Esophagus muscularis mucosa (tissue), 4 donors: ENCODE results near the gene TGFBR3. TPM values are rescaled to one million over a fixed set of nuclear protein-coding genes. Genes with fewer than 3 reads are reported as not detected.
A peak's percentile ranks its signal among the peaks of the same experiment; 100 is the strongest.

ENCODE experiments used
- DNase-seq: peaks from one replicate; pipeline ENCODE4 v3.0.0-alpha.2; 2017; ENCODE audit errors: extremely low spot score
- H3K27ac ChIP-seq, 4 donors: fragments of 200-600 bp; sonication (generic); replicated peaks in 1 of 4; 1 replicate in 3 of 4; 2 replicates in 1 of 4; pipeline ENCODE4 v1.5.1; 2016 to 2019; ENCODE audit warnings: mild to moderate bottlenecking in 1 of 4
- H3K27me3 ChIP-seq, 4 donors: fragments of 200-600 bp; sonication (generic); one replicate each; pipeline versions ENCODE4 v1.5.1 to v1.6.0; 2016 to 2019
- H3K36me3 ChIP-seq, 4 donors: fragments of 200-600 bp; sonication (generic); one replicate each; pipeline ENCODE4 v1.5.1; 2016 to 2019
- H3K4me1 ChIP-seq, 4 donors: fragments of 200-600 bp; sonication (generic); one replicate each; pipeline ENCODE4 v1.5.1; 2016 to 2019
- H3K4me3 ChIP-seq, 4 donors: fragments of 200-600 bp; sonication (generic); 1 replicate in 2 of 4; 2 replicates in 2 of 4; pipeline ENCODE4 v1.5.1; 2016 to 2019; ENCODE audit warnings: mild to moderate bottlenecking in 4 of 4, moderate library complexity in 1 of 4
- H3K9me3 ChIP-seq, 4 donors: fragments of 200-600 bp; sonication (generic); 1 replicate in 3 of 4; 2 replicates in 1 of 4; pipeline ENCODE4 v1.5.1; 2016 to 2019
- CTCF ChIP-seq, 3 experiments: fragments of 200-600 bp in 2 of 3; fragments of 450-650 bp in 1 of 3; sonication (generic) in 2 of 3; IDR thresholded peaks; one replicate each; pipeline ENCODE4 v1.5.1; 2017 to 2019; ENCODE audit warnings: antibody characterized with exemption in 3 of 3, mild to moderate bottlenecking in 2 of 3, moderate library complexity in 1 of 3
- EP300 ChIP-seq: sonication (generic); formaldehyde crosslinking; IDR thresholded peaks from one replicate; pipeline ENCODE4 v1.6.1; 2017; ENCODE audit warnings: antibody characterized with exemption
- POLR2A ChIP-seq: fragments of 450-650 bp; IDR thresholded peaks from one replicate; pipeline ENCODE4 v1.6.1; 2017; ENCODE audit warnings: antibody characterized with exemption, moderate library complexity, mild to moderate bottlenecking, low read depth
- POLR2AphosphoS5 ChIP-seq, 2 donors: sonication (generic); formaldehyde crosslinking; IDR thresholded peaks; one replicate each; pipeline ENCODE4 v1.6.1; 2017; ENCODE audit warnings: antibody characterized with exemption in 2 of 2
- WGBS: methylation state at CpG from one replicate; pipeline ENCODE4 v1.1.5; 2018; 5-methylcytosine and 5-hydroxymethylcytosine counted together
- intact Hi-C: fragments of 100-400 bp; cut with DNase I; formaldehyde crosslinking; loops from one replicate; pipeline ENCODE4 v1.15.1; 2023
- total RNA-seq, 4 donors: library from RNA; depleted of rRNA; stranded (reverse); fragments of >200 nt; gene quantifications; one replicate each; pipeline versions ENCODE4 v1.1.0 to v1.2.1, GENCODE V29; 2016

The TGFBR3 gene
- total RNA-seq, 4 donors from 2014 or later: 176 to 262 (median 188) TPM

- peak overlapping the region; percentile 74 to 83 (median 82) for H3K27ac ChIP-seq
- 79% methylated on average over 12 of the region's 12 CpGs for WGBS
Observed at GRCh38 chr1:91764471-91765115, 121.4 kb downstream of the TGFBR3 start.

GRCh38 chr1:91763252-91763651, 122.7 kb downstream of the TGFBR3 start:
- peak overlapping the region; percentile 74 to 83 (median 82) for H3K27ac ChIP-seq
- WGBS: 53% methylated on average over 4 of the region's 4 CpGs
- TF ChIP-seq POLR2A: no peak
- no peak for TF ChIP-seq CTCF (IDR thresholded peaks at IDR 0.05)
- TF ChIP-seq POLR2AphosphoS5 (IDR thresholded peaks at IDR 0.05): no peak
- TF ChIP-seq EP300: no peak
- H3K4me3 ChIP-seq: no peak overlapping the region
- no peaks in the 10 kb centered on the region for H3K27me3 ChIP-seq
- intact Hi-C loops: no loop called here
- no peak for DNase-seq
- no peaks in the 10 kb centered on the region for H3K9me3 ChIP-seq
- H3K36me3 ChIP-seq: peaks cover 0 to 6% (median 4%) of the 10 kb centered on the region in 4 donors
- peaks cover 21 to 85% (median 71%) of the 10 kb centered on the region in 4 donors for H3K4me1 ChIP-seq

More at GRCh38 chr1:91764471-91765115, 121.4 kb downstream of the TGFBR3 start:
- H3K9me3 ChIP-seq: no peaks in the 10 kb centered on the region
- H3K4me1 ChIP-seq: peaks cover 25 to 81% (median 65%) of the 10 kb centered on the region in 4 donors
- peaks cover 0 to 6% (median 2%) of the 10 kb centered on the region in 4 donors for H3K36me3 ChIP-seq
- TF ChIP-seq POLR2A (no peak), POLR2AphosphoS5 (IDR thresholded peaks at IDR 0.05) (peak in 1 of 2 donors; percentile 18)
- no peak overlapping the region for H3K4me3 ChIP-seq
- no peaks in the 10 kb centered on the region for H3K27me3 ChIP-seq
- intact Hi-C loops: no loop called here
- no peak for DNase-seq

GRCh38 chr1:91761295-91761721, 124.6 kb downstream of the TGFBR3 start:
- Histone ChIP-seq H3K27ac (peak overlapping the region; percentile 74 to 83 (median 82)), H3K4me3 (no peak overlapping the region), H3K4me1 (peaks cover 21 to 92% (median 83%) of the 10 kb centered on the region in 4 donors), H3K9me3 (no peaks in the 10 kb centered on the region), H3K36me3 (peaks cover 0 to 7% (median 5%) of the 10 kb centered on the region in 4 donors), H3K27me3 (no peaks in the 10 kb centered on the region)
- intact Hi-C loops: no loop called here
- TF ChIP-seq POLR2AphosphoS5 (IDR thresholded peaks at IDR 0.05): peak; percentile 31 to 57
- no peak for TF ChIP-seq POLR2A
- peak; percentile 23 for TF ChIP-seq EP300
- no peak for DNase-seq
- WGBS: 62% methylated on average over 1 of the region's 1 CpG

GRCh38 chr1:91760512-91760911, 125.4 kb downstream of the TGFBR3 start:
- WGBS: 59% methylated on average over 1 of the region's 1 CpG
- DNase-seq: no peak
- H3K36me3 ChIP-seq: peaks cover 0 to 7% (median 5%) of the 10 kb centered on the region in 4 donors
- no peaks in the 10 kb centered on the region for H3K9me3 ChIP-seq
- peaks cover 22 to 100% (median 89%) of the 10 kb centered on the region in 4 donors for H3K4me1 ChIP-seq
- no peak overlapping the region for H3K4me3 ChIP-seq
- intact Hi-C loops: no loop called here
- H3K27me3 ChIP-seq: no peaks in the 10 kb centered on the region
- H3K27ac ChIP-seq: peak overlapping the region; percentile 74 to 83 (median 82)
- TF ChIP-seq POLR2AphosphoS5 (IDR thresholded peaks at IDR 0.05) (no peak), POLR2A (no peak), EP300 (no peak), CTCF (IDR thresholded peaks at IDR 0.05) (no peak)

GRCh38 chr1:91759076-91759475, 126.9 kb downstream of the TGFBR3 start:
- intact Hi-C loops: no loop called here

More at GRCh38 chr1:91759076-91759475, 126.9 kb downstream of the TGFBR3 start:
- TF ChIP-seq EP300 (no peak), POLR2A (no peak), CTCF (IDR thresholded peaks at IDR 0.05) (no peak), POLR2AphosphoS5 (IDR thresholded peaks at IDR 0.05) (no peak)
- peaks cover 0 to 7% (median 0%) of the 10 kb centered on the region in 4 donors for H3K36me3 ChIP-seq
- H3K4me3 ChIP-seq: no peak overlapping the region
- no peaks in the 10 kb centered on the region for H3K9me3 ChIP-seq
- no peak for DNase-seq
- WGBS: 57% methylated on average over 2 of the region's 2 CpGs
- peak overlapping the region; percentile 74 to 83 (median 82) for H3K27ac ChIP-seq
- H3K27me3 ChIP-seq: no peaks in the 10 kb centered on the region
- peaks cover 21 to 100% (median 93%) of the 10 kb centered on the region in 4 donors for H3K4me1 ChIP-seq
